Omental fat pad (tissue), 4 donors: ENCODE measurements around the gene JAZF1. TPM values are rescaled to one million over a fixed set of nuclear protein-coding genes. Genes with fewer than 3 reads are reported as not detected.

Experiments
- ATAC-seq: fragments of 150-250 bp; one replicate; pipeline ENCODE4 v1.9.1; 2016; ENCODE audit warnings: mild to moderate bottlenecking, moderate library complexity; ENCODE audit not compliant: low FRiP score
- DNase-seq: peaks from one replicate; pipeline ENCODE4 v3.0.0-alpha.2; 2019; ENCODE audit warnings: low spot score
- total RNA-seq, 4 donors: library from RNA; depleted of rRNA; stranded (reverse); fragments of >200 nt; gene quantifications; one replicate each; pipeline ENCODE4 v1.1.0, GENCODE V29; 2016
- TF ChIP-seq, protein P1 (sequence below), 3 donors: fragments of 450-650 bp; IDR thresholded peaks; one replicate each; pipeline ENCODE4 v1.5.1; 2016 to 2017; ENCODE audit warnings: antibody characterized with exemption in 3 of 3, mild to moderate bottlenecking in 3 of 3, moderate library complexity in 2 of 3

JAZF1 gene
- total RNA-seq, 4 donors from 2014 or later, result 12.1 to 15.3 (median 12.8) TPM

DNA sequence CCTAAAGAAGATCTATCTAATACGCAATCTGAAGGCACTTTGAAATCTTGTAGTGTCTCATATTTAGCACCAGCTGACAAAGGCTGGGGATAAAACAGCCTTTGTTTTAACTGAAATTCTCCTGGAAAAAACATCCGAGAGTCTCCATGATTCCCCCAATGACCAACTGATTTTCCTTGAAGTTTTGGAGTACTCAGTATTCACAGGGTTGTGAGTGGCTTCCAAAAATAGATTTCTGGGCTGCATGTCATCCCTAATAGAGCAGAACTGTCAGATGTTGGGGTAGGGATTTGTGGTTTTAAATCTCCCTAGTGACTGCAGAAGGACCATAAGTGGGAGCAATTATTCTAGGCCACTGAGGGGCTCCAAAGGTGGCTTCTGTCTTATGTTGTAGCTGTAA, 234.2 kb downstream of the JAZF1 start:
- ATAC-seq (no peak), DNase-seq (no peak)
- TF ChIP-seq, protein P1, sequence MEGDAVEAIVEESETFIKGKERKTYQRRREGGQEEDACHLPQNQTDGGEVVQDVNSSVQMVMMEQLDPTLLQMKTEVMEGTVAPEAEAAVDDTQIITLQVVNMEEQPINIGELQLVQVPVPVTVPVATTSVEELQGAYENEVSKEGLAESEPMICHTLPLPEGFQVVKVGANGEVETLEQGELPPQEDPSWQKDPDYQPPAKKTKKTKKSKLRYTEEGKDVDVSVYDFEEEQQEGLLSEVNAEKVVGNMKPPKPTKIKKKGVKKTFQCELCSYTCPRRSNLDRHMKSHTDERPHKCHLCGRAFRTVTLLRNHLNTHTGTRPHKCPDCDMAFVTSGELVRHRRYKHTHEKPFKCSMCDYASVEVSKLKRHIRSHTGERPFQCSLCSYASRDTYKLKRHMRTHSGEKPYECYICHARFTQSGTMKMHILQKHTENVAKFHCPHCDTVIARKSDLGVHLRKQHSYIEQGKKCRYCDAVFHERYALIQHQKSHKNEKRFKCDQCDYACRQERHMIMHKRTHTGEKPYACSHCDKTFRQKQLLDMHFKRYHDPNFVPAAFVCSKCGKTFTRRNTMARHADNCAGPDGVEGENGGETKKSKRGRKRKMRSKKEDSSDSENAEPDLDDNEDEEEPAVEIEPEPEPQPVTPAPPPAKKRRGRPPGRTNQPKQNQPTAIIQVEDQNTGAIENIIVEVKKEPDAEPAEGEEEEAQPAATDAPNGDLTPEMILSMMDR (IDR thresholded peaks at IDR 0.05), result no peak

DNA sequence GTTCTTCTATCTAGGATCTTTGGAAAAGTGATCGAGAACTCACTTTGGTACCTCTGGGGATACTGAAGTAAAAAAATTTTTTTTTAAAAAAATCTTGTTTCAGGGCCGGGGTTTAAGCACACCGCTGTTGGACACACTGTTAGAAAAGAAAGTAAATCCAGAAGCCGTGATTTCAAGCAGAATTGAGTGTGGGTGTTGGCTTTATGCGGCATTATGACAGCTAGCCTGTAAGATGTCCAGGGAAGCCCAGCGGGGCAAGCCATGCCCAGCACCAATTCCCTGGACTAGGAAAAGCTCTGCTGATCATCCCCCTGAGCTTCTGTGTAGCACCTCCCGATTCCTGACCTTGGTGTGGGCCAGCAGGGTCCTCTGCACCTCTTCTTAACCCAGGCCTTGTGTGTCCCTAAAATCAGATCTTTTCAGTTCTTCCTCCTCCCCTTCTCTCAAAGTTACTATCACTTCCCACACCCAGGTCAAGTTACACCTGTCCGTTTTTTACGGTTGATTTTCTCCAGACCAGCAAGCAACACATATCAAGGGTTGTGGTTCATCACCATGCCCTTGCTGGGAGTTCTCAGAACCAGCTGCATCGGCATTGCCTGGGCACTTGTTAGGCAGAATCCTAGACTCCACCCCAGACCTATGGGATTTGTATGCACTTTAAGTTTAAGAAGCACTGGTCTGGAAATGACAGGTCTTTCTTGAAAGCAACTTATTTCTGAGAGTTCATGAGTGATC, 235.4 kb downstream of the JAZF1 start:
- no peak for ATAC-seq
- no peak for DNase-seq
- TF ChIP-seq, protein P1 (IDR thresholded peaks at IDR 0.05), result no peak

DNA sequence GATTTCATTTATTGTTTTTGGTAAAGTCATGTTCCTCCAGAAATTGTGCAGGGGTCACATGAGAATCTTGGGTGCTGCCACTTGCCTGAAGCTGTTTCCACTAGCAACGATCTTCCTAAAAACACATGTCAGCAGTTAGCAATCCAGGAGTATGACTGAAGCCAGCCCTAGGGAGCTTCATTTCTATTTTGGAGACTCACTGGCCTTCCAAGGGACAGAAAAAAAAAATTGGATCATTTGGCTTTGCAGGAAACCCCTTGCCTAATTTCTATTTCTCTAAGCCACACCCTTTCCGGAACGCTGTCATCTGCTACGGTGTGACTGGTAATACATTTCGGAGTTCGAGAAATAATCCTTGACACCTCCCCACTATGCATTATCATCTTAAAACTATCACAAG, 236.0 kb downstream of the JAZF1 start:
- ATAC-seq (no peak), DNase-seq (no peak)
- TF ChIP-seq, protein P1 (IDR thresholded peaks at IDR 0.05), result no peak

DNA sequence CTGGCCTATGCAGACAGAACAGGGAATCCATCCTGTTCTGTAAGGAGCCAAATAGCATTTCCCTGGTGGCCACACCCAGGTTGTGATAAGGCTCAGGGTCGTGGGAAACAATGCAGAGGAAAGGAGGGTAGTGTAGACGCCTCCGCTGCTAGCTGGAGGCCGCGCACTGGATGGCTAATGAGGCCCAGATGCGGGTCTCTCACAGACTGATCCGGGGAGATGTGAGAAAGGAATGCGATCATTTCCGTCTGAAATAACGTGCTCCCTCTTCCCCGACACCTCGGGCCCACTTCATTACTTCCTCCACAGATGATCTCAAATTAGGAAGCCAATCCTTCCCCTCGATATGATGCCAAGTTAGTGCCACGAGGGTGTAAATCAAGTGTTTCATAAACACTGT, 237.4 kb downstream of the JAZF1 start:
- no peak for ATAC-seq
- TF ChIP-seq, protein P1 (IDR thresholded peaks at IDR 0.05), result no peak
- no peak for DNase-seq

DNA sequence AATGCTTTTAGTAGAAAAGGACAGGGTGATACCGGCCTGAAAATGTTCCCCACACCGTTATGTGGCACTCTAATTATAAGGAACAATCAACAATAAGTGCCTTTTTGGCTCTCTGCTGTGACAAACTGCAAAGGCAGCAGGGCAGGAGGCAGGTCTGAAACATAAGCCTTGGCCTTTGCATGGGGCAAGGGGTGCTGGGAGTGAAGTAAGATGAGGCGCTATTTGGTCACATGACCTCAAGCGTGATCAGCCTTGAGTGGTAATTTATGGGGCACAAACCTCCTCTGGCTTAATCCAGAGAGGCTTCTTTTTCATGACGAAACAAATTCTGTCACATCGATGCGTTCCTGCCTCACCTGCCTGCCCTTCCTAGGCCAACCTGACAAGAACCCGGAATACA, 237.9 kb downstream of the JAZF1 start:
- ATAC-seq (no peak), DNase-seq (no peak)
- TF ChIP-seq, protein P1 (IDR thresholded peaks at IDR 0.05), result no peak

DNA sequence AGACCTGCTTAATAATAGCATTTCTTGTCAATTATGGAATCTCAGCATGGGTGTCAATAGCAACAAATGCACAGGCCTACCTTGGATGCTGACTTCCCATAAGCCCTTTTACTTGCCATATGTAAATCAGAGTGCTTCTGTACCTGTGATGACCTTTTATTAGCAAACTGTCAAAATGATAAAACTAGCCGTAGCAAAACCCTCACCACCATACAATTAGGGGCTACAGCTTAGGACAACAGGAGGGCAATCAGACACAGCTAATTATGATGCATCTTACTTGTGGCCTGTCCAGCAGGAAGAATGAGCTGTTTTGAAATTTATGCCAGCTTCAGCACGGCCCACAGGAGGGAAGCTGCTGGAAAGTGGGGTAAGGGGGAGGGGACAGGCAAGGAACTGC, 239.1 kb downstream of the JAZF1 start:
- ATAC-seq (no peak), DNase-seq (no peak)
- TF ChIP-seq, protein P1 (IDR thresholded peaks at IDR 0.05), result no peak

DNA sequence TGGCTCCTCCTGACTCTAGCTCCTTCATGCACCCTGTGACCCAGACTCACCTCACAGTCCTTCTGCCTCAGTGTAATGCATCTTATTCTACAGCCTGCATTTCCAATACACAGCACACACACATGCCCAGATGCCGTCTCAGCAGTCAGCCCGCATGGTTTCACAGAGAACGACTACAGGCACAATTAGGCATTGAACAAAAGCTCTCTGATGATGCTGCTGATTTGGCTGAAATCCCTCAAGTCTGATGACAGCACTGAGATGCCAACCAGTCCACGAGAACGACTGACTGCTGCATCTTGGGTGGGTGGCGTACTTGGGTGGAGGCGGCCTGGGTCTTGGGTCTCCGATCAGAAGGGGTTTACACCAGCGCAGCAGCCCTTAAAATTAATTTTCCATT, 240.3 kb downstream of the JAZF1 start:
- no peak for DNase-seq
- ATAC-seq, result no peak
- TF ChIP-seq, protein P1 (IDR thresholded peaks at IDR 0.05), result no peak
